ENCODE data around the gene MSI2.

Gene MSI2

DNA sequence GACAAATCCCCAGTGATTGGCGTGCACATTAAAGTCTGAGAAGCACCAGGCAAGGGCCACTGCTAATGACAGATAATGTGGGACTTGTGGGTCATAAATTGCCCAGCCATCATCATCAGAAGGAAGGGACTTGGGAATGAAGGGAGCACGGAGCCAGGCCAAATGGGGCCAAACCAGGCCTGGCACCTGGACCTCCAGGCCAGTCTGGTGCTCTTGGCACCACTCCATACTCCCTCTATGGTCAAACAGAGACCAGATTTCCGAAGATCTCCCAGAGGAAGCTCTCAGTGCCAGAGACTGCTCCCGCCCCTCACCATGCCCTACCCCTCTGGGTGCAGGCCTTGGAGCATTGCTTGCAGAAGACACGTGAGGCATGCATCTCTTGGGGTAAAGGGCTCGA is 346.6 kb downstream of the MSI2 start:
- no peak overlapping the region for H3K4me3 ChIP-seq (ENCODE audit: low read depth, low read length)
- TF ChIP-seq, protein P1, sequence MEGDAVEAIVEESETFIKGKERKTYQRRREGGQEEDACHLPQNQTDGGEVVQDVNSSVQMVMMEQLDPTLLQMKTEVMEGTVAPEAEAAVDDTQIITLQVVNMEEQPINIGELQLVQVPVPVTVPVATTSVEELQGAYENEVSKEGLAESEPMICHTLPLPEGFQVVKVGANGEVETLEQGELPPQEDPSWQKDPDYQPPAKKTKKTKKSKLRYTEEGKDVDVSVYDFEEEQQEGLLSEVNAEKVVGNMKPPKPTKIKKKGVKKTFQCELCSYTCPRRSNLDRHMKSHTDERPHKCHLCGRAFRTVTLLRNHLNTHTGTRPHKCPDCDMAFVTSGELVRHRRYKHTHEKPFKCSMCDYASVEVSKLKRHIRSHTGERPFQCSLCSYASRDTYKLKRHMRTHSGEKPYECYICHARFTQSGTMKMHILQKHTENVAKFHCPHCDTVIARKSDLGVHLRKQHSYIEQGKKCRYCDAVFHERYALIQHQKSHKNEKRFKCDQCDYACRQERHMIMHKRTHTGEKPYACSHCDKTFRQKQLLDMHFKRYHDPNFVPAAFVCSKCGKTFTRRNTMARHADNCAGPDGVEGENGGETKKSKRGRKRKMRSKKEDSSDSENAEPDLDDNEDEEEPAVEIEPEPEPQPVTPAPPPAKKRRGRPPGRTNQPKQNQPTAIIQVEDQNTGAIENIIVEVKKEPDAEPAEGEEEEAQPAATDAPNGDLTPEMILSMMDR (IDR thresholded peaks at IDR 0.05; ENCODE audit: control insufficient read depth, extremely low read depth, insufficient read depth) = no peak
- DNase-seq (ENCODE audit: low read depth) = no peak

DNA sequence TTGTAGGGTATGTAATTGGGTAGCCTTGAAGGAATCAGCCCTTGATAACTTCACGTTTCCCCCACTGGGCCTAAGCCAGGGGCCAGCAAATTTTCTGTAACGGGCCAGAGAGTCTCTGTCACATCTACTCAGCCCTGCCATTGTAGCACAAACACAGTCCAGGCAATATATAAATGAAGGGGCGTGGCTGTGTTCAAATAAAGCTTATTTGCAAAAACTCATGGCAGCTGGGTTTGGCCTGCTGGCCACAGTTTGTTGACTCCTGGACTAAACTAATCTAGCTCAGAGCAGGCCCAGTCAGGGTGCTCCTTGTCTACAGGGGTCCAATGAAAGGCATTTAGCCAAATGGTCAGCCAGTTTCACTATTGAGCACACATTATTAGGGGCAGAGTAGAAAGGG is 347.2 kb downstream of the MSI2 start:
- TF ChIP-seq, protein P1 (IDR thresholded peaks at IDR 0.05; ENCODE audit: control insufficient read depth, extremely low read depth, insufficient read depth) = no peak
- DNase-seq (ENCODE audit: low read depth) = no peak
- H3K4me3 ChIP-seq (ENCODE audit: low read depth, low read length) = no peak overlapping the region

DNA sequence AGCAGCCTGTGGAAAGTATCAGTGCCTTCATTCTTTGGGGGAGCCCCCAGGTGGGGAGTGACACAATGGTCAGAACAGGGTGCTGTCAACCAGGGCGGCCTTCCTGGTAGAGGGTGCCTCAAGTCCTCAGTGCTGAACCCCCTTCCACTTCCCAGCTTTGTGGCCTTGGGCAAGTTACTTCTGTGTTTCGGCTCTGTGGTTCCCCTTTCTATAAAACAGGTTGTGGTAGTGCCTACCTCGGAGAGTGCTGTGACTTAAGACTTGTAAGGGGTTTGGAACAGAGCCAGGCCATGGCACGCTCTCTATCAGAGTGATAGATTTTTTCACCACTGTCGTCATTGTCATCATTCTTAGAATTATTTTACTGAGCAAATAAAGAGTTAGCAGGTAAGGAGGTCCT is 347.7 kb downstream of the MSI2 start:
- DNase-seq (ENCODE audit: low read depth) = no peak
- TF ChIP-seq, protein P1 (IDR thresholded peaks at IDR 0.05; ENCODE audit: control insufficient read depth, extremely low read depth, insufficient read depth) = no peak
- no peak overlapping the region for H3K4me3 ChIP-seq (ENCODE audit: low read depth, low read length)

DNA sequence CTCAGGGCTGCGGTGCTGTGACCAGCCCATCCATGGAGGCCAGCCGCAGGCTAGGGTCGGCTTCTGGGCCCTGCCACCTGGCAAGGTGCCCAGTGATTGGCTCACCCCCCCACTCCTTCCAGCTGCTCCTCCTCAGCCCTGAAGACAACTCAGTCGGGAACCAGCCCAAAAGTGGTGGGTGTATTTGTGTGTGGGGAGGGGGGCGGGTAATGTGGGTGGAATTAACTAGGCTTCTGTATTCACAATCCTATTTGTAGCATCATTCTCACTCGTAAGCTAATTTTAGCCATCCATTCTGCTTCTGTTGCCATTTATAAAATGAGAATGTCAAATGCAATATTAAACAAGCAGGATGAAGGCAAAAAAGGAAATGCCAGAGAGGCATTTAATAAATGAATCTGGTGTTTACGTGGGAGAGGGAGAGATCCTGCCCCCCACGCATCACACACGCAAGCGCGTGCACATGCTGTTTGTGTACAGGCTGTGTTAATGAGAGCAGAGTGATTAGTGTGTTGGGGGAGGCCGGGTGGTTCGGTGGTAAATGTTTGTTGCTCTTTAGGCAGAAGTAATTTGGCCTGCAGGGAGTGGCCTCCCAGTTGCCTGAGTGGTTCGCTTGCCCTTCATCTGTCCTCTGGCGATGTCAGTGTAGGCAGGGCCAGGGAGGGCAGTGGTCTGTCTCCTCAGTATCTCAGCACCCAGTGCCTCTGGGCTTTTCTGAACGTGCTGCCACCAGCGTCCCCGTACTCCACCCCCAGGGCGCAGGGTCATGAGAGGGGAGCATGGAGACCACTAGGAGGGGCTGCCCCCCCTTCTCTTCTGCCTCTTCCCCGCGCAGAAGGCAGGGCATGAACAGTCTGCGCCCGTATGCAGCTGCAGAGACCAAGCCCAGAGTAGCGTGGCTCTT is 348.7 kb downstream of the MSI2 start:
- no peak overlapping the region for H3K4me3 ChIP-seq (ENCODE audit: low read depth, low read length)
- TF ChIP-seq, protein P1 (IDR thresholded peaks at IDR 0.05; ENCODE audit: control insufficient read depth, extremely low read depth, insufficient read depth) = no peak
- DNase-seq (ENCODE audit: low read depth) = no peak

DNA sequence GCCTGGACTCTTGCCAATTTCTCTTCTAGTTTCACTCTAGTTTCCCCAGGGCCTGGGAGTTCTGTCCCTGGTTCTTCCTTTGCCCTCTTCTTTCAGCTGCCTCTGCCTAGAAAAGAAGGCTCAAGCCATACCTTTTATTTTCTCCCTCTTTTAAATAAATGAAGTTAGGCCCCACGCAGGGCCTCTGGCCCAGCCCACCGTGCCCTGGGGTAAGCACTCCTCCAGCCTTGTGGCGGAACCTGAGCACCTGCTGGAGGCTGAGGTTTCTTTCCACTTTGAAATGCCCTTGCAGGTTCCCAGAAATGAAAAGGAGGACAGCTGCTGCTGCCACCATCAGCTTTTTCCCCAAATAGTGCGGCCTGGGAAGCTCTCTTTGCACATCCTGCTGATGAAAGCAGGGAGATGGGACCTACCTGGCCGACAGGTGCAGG is 349.4 kb downstream of the MSI2 start:
- no peak for DNase-seq (ENCODE audit: low read depth)
- TF ChIP-seq, protein P1 (IDR thresholded peaks at IDR 0.05; ENCODE audit: control insufficient read depth, extremely low read depth, insufficient read depth) = no peak
- H3K4me3 ChIP-seq (ENCODE audit: low read depth, low read length) = no peak overlapping the region

DNA sequence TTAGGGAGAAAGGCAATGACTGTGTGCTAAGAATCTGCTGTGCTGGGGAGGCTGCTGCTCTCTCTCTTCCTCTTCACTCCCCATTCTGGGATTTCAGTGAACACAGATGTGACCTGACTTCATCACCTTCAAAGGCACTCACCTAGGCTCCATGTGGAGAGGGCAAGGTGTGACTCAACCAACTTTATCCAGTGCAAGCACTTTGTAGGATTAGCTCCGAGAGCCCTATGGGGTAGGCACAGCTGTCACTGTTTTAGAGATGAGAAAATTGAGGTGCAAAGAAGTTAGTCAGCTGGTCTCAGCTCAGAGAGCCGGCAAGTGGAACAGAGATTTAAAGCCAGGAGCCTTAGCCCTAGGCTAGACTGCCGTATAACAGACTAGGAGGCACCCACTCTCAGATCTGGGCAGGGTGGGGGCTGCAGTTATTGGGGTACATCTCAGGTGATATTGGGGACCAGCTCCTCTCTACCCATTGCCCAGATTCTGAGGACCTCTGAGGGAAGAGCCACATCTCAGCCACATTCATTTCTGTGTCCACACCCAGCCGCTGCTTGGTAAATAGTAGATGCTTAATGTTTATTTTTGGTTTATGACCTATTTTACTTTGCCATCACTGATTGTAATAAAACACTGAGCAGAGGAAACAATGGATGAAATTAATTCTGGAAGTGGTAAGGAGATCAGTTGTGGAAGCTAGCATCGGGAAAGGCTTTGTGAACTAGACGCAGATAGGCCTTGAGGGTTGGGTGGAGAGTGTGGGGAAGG is 350.0 kb downstream of the MSI2 start:
- H3K4me3 ChIP-seq (ENCODE audit: low read depth, low read length) = no peak overlapping the region
- peak; percentile 26 for DNase-seq (ENCODE audit: low read depth)
- TF ChIP-seq, protein P1 (IDR thresholded peaks at IDR 0.05; ENCODE audit: control insufficient read depth, extremely low read depth, insufficient read depth) = no peak

Measured in LNCaP clone FGC (cell line).